AML-193 (cell line): Measurements from ENCODE around the gene ABI1.
"Not testable (repeated sequence)": the region's sequence is repeated elsewhere in the genome, so short reads cannot be mapped to it uniquely, and the experiment has no call there.

Source experiments
- DNase-seq, 2 experiments: peaks; one replicate each; lab custom pipeline; 2025; lab: John Stamatoyannopoulos, UW

The ABI1 gene

DNA sequence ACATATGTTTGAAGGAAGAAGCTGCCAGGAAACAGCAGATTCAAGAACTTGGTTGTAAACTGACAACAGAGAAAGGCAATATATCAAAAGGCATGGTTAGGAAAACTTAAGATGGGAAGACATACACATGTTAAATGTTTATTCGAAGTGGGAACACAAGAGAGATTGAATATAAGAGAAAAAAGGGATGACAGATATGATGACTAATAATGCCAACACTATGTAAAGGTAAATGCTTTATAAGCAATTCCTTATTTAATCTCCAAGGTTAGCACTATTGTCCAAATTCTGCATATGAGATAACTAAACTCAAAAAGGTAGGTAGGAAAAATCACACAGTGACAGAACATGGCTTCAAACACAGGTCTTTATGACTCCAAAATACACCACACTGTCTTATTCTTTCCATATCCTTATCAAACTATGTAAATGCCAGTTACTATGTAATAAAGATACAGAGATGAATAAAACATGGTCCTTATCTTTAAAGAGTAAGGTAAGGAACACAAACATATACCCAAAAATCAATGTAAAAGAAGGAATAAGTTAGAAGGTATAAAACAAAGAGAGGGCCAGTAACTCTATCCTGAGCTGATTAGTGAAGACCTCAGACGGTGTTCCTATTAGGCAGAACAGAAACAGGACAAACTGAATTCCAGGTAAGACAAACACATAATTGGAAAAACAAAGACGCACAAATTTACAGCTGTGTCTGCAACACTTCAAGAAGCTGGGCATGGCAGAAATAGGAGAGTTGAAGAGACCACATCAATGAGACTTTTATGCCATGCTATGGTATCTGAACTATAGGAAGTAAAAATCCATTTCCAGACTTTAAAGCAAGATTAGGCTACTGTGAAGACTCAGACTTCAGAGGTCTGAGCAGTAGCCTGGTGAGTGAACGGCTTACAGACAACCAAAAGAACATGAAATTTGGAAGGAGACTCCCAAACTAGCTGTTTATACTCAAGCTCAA lies 56.1 kb downstream of the ABI1 start:
- DNase-seq = no peak

DNA sequence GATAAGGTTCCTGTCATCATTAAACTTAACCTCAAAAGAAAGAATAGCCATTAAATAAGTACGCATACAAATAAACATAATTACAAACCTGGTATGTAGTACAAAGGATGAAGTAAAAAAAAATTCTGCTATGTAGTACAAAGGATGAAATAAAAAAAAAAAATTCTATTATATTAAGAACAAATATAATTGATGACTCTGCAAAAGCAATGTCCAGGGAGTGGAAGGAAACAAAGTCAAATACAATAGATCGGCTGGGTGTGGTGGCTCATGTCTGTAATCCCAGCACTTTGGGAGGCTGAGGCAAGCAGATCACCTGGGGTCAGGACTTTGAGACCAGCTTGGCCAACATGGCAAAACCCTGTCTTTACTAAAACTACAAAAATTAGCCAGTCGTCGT lies 56.9 kb downstream of the ABI1 start:
- DNase-seq = no peak

DNA sequence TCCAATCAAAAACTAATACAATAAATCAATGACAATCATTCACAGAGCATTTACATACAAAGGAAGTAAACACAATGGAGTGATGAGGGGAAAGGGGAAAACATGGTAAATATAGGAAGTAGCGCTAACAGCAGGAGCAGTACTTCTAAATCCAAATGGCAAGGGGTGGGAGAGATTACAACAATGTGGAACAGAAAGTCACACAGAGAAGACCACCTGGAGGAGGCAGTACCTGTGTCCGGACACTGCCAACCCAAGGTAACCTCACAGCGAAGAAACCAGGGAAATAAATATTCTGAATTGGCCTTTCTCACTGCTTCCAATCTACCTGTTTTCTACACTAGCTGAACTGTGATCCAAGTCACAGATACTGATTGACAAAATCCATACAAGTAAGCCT lies 58.2 kb downstream of the ABI1 start:
- no peak for DNase-seq

DNA sequence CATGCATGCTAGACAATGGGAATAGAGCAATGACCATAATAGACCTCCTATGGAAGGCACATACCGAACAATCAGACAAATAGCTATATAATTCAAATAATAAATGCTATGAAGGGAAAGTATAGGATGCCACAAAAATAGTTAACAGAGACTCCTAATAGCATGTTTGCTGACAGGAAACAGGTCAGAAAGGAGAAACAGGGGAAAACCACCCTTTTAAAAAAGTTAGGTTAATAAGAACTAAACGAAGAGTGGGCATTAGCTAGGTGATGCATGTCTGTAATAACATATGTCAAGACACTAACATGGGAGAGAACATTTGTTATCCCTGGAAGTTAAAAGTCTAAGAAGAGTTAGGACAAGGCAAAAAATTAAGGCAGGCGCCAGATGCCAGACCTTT lies 58.9 kb downstream of the ABI1 start:
- no peak for DNase-seq

DNA sequence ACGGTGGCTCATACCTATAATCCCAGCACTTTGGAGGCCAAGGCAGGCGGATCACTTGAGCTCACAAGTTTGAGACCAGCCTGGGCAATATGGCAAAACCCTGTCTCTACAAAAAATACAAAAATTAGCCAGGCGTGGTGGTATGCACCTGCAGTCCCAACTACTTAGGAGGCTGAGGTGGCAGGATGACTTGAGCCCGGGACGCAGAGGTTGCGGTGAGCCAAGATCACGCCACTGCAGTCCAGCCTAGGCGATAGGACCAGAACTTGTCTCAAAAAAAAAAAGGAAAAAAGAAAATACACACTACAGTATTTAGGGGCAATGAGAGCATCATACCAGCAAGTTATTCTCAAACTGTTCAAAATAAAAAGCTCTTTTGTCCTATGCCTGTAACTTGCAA lies 59.5 kb downstream of the ABI1 start:
- DNase-seq = no peak

DNA sequence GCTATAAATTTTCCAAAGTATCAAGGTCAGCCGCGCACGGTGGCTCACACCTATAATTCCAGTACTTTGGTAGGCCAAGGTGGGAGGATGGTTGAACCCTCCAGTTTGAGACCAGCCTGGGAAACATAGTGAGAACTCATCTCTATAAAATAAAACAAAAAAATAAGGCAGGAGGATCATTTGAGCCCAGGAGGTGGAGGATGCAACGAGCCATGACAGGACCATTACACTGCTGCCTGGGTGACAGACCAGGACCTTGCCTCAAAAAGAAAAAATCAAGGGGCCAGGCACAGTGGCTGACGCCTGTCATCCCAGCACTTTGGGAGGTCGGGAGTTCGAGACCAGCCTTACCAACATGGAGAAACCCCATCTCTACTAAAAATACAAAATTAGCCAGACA lies 60.3 kb downstream of the ABI1 start:
- DNase-seq = no peak

DNA sequence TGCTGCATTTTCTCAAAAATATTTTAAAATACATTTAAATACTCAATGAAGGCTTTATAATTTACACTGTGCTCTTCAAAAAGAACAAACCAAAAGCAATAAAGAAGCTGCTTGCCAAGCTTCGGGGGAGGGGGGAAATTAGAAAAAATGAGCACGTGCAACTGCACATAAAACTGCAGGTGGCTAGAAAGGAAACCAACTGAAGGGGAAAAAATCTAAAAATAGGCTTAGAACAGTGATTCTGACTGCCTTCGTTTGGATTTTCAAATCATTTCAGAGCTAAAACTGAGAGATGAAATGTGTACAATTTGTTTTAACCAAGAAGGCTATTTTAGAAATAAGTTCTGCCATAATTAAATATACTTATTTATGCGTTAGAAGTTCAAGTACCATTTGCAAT lies 61.4 kb downstream of the ABI1 start:
- no peak for DNase-seq

DNA sequence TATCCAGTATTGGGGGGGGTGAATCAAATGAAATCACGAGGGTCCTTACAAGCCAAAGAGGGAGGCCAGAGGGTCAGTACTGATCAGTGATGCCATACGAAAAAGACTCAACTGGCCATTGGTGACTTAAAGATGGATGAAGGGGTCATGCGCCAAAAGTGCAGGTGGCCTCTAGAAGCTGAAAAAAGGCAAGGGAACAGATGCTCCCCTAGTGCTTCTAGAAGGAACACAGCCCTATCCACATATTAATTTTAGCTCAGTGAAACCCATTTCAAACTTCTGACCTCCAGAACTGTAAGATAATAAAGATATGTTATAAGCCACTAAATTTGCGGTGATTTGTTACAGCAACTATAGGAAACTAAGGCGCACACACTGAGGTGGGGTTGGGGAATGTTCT lies 62.5 kb downstream of the ABI1 start:
- no peak for DNase-seq

DNA sequence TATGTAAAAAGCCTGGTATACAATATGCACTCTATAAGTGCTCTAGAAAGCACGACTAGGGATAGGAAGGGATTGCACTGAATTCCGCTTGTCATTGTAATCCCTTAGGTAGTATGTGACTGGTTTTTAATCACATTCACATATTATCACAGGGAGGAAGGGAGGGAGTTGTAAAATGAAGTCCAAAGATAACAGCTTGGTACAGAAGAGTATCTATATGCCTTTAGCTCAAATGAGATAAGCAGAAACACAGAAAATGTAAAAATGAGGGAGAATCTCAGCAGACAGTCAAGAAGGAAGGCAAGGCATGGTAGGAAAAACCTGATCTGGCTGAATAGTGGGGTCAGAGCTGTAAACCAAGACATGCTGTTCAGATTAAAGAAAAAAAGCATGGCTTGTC lies 63.4 kb downstream of the ABI1 start:
- no peak for DNase-seq

DNA sequence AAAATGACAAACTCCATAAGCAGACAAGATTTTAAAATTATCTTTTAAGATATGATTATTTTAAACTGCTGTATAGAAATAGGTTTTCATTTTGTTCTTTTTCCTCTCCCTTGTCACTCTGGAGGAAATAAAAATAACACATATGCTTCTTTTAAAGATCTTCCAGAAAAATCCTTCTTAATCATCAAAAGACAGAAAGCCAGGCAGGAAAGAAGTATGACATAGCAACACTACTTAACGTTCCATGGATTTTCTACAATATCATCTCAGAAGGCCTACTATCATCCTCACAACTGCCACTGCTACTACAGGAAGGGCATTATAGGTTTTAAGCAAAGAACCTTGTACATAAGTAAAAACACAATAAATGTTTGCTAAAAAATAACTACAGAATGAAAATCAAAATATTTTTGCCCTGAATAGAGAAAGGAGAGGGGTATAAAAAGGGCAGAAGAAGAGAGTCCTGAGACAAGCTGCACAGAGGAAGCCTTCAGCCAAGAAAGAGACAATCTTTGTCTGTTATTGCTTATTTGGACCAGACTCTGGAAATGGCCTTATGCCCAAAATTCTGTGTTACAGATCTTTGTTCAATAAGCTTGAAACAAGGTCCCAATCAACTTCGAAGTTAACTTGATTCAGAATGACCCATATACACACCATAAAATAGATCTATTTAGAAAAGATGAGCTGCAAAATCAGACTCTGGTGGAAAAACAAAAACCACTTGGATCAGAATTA lies 67.8 kb downstream of the ABI1 start:
- DNase-seq = no peak

DNA sequence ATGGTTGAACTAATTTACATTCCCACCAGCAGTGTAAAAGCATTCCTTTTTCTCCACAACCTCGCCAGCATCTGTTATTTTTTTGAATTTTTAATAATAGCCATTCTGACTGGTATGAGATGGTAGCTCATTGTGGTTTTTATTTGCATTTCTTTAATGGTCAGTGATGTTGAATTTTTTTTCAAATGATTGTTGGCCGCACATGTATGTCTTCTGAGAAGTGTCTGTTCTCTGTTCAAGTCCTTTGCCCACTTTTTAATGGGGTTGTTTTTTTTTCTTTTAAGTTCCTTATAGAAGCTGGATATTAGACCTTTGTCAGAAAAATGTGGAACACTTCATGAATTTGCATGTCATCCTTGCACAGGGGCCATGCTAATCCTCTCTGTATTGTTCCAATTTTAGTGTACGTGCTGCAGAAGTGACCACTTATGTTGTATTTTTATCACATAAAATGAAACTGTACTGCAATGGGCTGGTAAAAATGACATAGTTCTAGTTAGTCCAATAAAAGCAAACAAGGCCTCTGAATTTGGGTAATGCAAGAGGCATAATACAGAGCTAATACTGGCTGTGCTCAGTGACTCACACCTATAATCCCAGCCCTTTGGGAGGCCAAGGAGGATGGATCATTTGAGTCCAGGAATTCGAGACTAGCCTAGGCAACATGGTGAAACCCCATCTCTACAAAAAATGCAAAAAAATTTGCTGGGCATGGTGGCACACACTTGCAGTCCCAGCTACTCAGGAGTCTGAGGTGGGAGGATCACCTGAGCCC lies 70.3 kb downstream of the ABI1 start:
- no peak for DNase-seq

DNA sequence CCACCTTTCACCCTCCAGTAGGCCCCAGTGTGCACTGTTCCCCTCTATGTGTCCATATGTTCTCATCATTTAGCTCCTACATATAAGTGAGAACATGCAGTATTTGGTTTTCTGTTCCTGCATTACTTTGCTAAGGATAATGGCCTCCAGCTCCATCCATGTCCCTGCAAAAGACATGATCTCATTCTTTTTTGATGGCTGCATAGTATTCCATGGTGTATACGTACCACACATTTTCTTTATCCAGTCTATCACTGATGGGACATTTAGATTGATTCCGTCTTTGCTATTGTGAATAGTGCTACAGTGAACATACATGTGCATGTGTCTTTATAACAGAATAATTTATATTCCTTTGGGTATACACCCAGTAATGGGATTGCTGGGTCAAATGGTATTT lies 71.0 kb downstream of the ABI1 start:
- not testable (repeated sequence) for DNase-seq

DNA sequence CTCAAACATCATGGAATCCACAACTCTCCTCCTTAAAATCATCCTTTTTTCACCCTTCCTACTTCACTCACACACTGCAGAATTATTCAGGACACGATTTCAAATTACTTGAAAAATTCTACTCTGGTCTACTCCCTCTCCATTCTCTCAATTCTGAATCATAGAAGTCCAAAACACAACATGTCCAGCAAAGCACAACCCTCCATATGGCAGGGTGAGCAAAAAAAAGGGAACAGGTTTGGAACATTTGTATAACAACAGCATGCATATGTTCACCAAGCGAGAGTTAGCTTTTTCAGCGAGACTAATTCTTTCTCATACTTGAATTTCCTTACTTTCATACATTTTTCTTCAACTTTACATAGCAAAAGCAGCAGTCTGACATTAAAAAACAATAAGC lies 73.4 kb downstream of the ABI1 start:
- no peak for DNase-seq

DNA sequence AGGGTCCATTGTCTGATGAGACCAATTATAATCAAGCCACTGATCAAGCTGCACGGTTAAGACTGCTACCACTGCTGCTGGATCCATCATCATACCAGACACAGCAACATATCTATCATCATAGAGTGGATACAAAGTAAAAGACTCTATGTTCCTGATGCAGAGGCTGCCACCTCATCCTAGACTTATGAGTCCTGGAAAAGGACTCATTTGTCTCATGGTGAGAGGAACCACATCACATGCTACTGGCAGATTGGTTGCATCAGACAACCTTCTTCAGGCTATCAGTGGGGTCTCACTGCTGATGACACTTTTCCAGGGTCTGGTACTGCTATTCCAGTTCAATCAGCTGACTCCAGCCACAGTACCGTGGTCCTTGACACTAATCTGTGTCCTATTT lies 79.0 kb downstream of the ABI1 start:
- DNase-seq = no peak

DNA sequence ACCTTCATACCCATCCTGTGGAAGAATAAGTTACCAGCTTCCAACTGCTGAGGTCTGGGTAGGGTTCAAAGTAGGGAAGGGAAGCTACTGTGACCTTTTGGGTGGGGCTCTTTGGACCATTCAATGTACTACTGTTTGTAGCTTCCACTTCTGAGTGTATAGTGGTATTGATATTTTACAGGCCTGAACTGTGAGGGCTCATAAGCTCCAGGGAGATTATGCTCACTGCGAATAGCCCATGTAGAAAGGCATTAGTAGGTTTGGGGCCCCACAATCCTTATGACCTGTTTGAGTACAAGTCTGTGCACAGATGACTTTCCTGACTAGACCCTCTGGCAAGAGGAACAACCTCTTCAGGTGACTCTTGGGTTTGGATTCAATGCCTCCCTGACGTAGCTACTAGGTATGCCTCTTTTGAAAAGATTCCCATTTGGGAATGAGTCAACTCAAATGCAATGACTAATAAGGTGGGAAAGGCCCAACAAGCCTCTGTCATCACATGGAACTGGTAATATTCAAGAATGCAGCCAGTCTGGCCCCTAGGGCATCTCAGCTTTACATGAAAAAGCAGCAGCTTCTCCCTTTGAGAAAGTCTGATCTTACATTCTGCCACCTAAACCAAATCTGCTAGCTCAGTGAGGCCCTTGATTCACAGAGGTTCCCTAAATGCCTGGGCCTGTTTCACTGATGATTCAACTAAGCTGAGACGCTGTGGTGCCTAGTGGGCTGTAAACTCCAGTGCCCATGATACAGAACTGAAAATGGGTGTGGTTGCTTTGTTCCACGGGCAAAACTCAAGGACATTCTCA lies 79.8 kb downstream of the ABI1 start:
- no peak for DNase-seq

DNA sequence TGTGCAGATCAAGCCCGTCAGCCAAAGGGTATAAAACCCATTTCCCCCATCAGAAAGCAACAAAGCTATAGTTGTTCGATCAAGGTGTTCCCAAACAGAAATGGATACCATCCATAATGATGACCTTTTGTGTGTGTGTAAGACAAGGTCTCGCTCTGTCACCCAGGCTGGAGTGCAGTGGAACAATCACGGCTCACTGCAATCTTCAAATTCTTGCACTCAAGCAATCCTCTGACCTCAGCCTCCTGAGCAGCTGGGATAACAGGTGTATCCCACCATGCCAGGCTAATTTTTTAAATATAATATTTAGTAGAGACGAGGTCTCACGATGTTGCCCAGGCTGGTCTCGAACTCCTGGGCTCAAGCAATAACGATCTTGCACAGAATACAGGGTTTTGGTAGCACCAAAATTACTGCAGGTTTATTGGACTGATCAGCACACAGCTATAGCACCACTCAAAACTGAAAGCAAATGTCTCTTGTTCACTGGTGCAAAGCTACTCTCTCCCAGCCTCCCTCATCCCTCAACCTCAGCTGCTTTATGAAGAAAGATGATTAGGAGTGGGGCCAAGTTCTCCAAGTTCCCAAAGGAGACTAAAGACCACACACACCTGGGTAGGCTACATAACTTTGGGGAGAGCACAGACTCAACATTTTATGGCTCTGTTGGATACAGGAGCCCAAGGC lies 80.5 kb downstream of the ABI1 start:
- no peak for DNase-seq

DNA sequence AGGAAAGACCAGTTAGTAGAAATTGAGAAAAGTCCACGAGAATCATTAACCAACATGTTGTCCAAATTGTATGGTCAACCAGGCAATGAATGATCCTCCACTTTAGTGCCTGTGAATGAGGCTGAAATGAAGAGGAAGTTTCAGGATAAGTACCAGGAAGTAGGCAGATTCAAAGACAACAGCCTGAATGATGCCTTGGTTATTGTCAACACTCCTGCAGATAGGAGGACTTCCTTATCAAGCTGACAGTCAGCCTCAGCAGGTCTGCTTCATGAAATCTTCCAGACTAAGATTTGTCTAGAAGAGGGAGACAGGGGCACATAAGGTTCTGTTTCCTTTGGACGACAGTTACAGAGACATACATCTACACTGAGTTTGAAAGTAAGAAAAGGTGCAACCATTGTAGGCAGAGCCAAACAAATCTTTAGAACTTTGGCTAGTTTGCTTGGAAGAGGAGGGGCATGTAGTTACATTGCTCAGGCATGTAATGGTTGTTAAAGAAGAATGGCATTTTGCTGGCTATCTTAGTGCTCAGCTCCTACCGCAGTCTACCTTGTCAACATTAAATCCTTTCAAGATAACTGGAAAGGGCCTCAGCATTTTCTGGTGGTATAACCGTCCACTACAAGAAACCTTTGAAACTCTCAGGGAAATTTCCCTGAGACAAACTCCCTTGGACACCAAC lies 81.4 kb downstream of the ABI1 start:
- DNase-seq = no peak

DNA sequence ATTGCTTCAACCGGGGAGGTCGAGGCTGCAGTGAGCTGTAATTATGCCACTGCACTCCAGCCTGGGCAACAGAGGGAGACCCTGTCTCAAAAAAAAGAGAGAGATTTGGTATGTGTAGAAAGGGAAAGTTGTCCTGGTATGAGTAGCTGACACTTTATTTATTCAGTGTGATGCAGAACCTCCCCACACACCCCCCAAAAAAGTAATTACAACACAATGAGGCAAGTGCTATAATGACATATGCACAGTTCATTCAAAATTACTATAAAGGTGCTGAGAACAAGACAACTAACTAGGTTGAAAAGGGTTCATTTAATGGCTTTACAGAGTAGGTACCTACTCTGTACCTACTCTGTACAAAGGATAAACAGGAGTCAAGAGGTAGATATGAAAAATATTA lies 83.1 kb downstream of the ABI1 start:
- no peak for DNase-seq

DNA sequence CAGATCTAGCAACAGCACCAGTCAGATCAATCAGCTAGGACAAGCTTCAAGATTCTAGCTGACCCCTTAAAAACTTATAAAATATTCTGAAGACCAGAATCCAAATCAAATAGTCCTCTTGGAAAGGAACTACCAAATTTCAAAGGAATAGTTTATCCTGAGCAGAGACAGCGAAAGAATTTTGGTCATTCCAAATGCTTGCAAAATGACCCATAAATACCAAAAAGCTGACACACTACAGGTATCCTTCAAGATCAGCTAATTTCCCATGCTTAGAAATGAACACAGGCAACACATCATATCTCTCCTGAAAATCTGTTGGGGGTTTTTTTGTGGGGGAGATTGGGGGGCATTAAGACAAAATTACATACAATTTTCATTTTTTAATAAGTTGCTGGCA lies 84.5 kb downstream of the ABI1 start:
- no peak for DNase-seq

DNA sequence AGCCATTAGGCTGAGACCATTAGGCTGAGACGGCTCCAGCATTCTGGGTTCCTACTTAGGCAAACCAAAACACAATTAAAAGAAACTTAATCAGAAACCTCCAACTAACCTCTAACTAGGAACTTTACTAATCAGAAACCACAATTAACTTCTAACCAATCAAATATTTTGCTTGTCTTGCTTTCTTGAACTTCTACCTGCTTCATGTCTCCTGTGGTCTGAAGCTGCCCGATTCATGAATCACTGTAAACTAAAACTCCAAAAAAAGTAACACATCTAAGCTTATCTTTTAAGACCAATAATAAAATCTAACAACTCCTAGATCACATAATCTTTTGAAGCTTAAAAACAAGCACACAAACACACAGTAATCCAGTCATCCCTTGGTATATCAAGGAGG lies 87.1 kb downstream of the ABI1 start:
- no peak for DNase-seq

DNA sequence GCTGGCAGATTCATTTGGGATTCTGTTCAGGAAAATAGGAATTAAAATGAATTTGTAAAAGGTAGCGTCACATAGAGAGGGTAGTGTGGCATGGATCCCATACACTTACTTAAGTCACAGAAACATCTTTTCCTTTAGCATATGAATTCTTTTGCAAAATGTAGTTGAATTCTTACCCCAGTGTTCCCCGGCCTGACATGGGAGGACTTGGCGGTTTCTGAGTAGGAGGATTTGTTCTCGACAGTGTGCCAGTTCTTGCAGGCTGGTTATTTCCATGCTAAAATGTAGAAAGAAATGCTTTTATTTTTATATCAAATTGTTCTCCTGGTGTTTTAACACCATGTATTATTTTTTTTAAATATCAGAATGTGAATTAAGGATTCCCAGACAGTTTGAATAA lies 90.7 kb downstream of the ABI1 start:
- DNase-seq = no peak
